WTC11 (cell line): ENCODE data around the gene SPATA22. TPM values are rescaled to one million over a fixed set of nuclear protein-coding genes. Genes with fewer than 3 reads are reported as not detected.
"Not testable (repeated sequence)": the region's sequence is repeated elsewhere in the genome, so short reads cannot be mapped to it uniquely, and the experiment has no call there.

Experiments
- ATAC-seq: fragments of 200-7000 bp; cut with Tn5 transposase; 2 replicates; pipeline ENCODE4 v1.10.0; 2021; ENCODE audit warnings: mild to moderate bottlenecking, moderate library complexity
- CTCF ChIA-PET: fragments of 300-600 bp; sonication (Branson Sonifier 250); formaldehyde crosslinking; loops from one replicate; lab custom pipeline; 2021; ENCODE audit warnings: antibody characterized with exemption; lab: Charles Lee
- POLR2A ChIA-PET: fragments of 350-600 bp; sonication (Branson Sonifier 250); formaldehyde crosslinking; loops from one replicate; lab custom pipeline; 2021; ENCODE audit warnings: antibody characterized with exemption; lab: Charles Lee
- DNase-seq: peaks from one replicate; pipeline ENCODE4 v3.0.0; 2021; ENCODE audit warnings: low spot score
- H3K27ac Mint-ChIP-seq: 2 replicates; pipeline ENCODE4 v1.8.0; 2021; ENCODE audit warnings: mixed read lengths
- H3K27me3 Mint-ChIP-seq: 2 replicates; pipeline ENCODE4 v1.8.0; 2021; ENCODE audit warnings: low read depth, mild to moderate bottlenecking, moderate library complexity, mixed read lengths
- H3K36me3 Mint-ChIP-seq: 2 replicates; pipeline ENCODE4 v1.8.0; 2021; ENCODE audit warnings: mixed read lengths
- H3K4me1 Mint-ChIP-seq: 2 replicates; pipeline ENCODE4 v1.8.0; 2022; ENCODE audit warnings: mixed read lengths
- H3K4me3 Mint-ChIP-seq: 2 replicates; pipeline ENCODE4 v1.8.0; 2021; ENCODE audit warnings: mild to moderate bottlenecking, moderate library complexity, mixed read lengths
- H3K9me3 Mint-ChIP-seq: 2 replicates; pipeline ENCODE4 v1.8.0; 2021; ENCODE audit warnings: mixed read lengths
- FOXK1 ChIP-seq: sonication (generic); formaldehyde crosslinking; IDR thresholded peaks from 2 replicates; pipeline ENCODE4 v1.8.0; 2022; ENCODE audit warnings: mild to moderate bottlenecking, moderate library complexity, missing genetic modification reagents
- FOXP1 ChIP-seq: sonication (generic); formaldehyde crosslinking; IDR thresholded peaks from 2 replicates; pipeline ENCODE4 v1.8.0; 2022; ENCODE audit warnings: missing genetic modification reagents, mild to moderate bottlenecking, moderate library complexity, borderline replicate concordance
- HMGA2 ChIP-seq: fragments of 250-450 bp; sonication (Bioruptor Pico); IDR thresholded peaks from 2 replicates; pipeline ENCODE4 v1.4.0; 2021; ENCODE audit warnings: mild to moderate bottlenecking, moderate library complexity
- total RNA-seq: library from RNA; stranded (reverse); gene quantifications from 3 replicates; pipeline ENCODE4 v1.2.3, GENCODE V29; 2021
- TF ChIP-seq, protein P1 (sequence below): fragments of 250-450 bp; sonication (Bioruptor Pico); IDR thresholded peaks from 2 replicates; pipeline ENCODE4 v2.1.2; 2022; ENCODE audit warnings: mild to moderate bottlenecking, moderate library complexity

The SPATA22 gene
- total RNA-seq, 1 experiment from 2014 or later: not detected

DNA sequence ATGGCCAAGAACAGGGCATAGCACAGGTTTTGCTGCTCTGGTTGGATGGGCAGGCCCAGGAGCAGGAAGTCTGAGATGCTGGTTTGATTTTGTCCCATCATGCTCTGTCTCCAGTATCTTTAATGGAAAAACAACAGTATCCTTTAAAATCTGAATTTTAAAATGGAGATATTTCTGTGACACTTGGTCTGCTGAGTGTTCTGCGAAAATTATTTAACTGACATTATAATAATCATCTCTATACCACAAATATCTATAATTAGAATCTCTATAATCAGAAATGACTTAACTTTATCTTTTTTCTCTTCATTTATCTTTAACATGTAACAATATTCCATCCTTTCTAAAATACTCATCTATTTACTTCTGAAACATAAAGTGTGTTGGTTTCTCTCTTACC is 73.3 kb downstream of the SPATA22 start, which contains the start of gene OR1E1 (continued):
- TF ChIP-seq, protein P1, sequence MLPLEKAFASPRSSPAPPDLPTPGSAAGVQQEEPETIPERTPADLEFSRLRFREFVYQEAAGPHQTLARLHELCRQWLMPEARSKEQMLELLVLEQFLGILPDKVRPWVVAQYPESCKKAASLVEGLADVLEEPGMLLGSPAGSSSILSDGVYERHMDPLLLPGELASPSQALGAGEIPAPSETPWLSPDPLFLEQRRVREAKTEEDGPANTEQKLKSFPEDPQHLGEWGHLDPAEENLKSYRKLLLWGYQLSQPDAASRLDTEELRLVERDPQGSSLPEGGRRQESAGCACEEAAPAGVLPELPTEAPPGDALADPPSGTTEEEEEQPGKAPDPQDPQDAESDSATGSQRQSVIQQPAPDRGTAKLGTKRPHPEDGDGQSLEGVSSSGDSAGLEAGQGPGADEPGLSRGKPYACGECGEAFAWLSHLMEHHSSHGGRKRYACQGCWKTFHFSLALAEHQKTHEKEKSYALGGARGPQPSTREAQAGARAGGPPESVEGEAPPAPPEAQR (CRISPR knock-in tag): no peak
- TF ChIP-seq HMGA2 (CRISPR knock-in tag): no peak

DNA sequence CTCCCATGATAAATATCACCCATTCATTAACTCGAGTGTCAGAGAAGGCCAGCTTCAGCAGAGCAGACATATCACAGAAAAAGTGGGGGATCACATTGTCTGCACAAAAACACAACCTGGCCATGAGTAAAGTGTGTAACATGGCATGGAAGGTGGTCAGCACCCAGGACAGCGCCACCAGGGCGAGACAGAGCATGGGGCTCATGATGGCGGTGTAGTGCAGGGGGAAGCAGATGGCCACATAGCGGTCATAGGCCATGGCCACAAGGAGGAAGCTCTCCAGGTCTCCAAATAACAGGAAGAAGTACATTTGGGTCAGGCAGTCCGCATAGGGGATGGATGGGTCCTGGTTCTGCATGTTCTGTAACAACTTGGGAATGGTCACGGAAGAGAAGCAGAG is 73.8 kb downstream of the SPATA22 start:
- Mint-ChIP-seq H3K27me3 (peaks cover 11% of the 10 kb centered on the region), H3K9me3 (peaks cover 20% of the 10 kb centered on the region)
- CTCF ChIA-PET, H3K4me3 Mint-ChIP-seq, H3K36me3 Mint-ChIP-seq, H3K27ac Mint-ChIP-seq, POLR2A ChIA-PET, H3K4me1 Mint-ChIP-seq: not testable (repeated sequence)
- ATAC-seq: peak; percentile 77
- TF ChIP-seq FOXP1 (CRISPR knock-in tag) (0 out of 2 replicates have a peak, but pooled peaks have one; percentile 26), FOXK1 (0 out of 2 replicates have a peak, but pooled peaks have one; percentile 21)
- DNase-seq: peak; percentile 56

Other genes with a start within 250 kb of the SPATA22 start
- gene OR3A1, start 173.5 kb downstream of the SPATA22 start, total RNA-seq: not detected in 3 replicates
- gene OR3A2, start 85.5 kb downstream of the SPATA22 start, total RNA-seq: not detected in 3 replicates
- not detected in 3 replicates for gene OR1E1, start 73.4 kb downstream of the SPATA22 start, total RNA-seq
- not detected in 3 replicates for gene OR3A3, start 60.4 kb downstream of the SPATA22 start, total RNA-seq
- not detected in 3 replicates for gene OR1E2, start 38.0 kb downstream of the SPATA22 start, total RNA-seq
- gene ASPA, start 4.2 kb upstream of the SPATA22 start, total RNA-seq: 0.04 TPM in 1 of 3 replicates, not detected in the others
- 0.35 to 0.82 TPM (median 0.53 TPM) in 3 replicates for gene TRPV3, start 86.0 kb upstream of the SPATA22 start, total RNA-seq
- 4.4 to 6.1 TPM (median 4.7 TPM) in 3 replicates for gene TRPV1, start 137.6 kb upstream of the SPATA22 start, total RNA-seq
- gene SHPK, start 164.4 kb upstream of the SPATA22 start, total RNA-seq: 29.0 to 29.3 TPM (median 29.2 TPM) in 3 replicates
- gene CTNS, start 164.9 kb upstream of the SPATA22 start, total RNA-seq: 10.7 to 11.9 TPM (median 11.8 TPM) in 3 replicates
- gene TAX1BP3, start 196.8 kb upstream of the SPATA22 start, total RNA-seq: 71.9 to 76.9 TPM (median 76.2 TPM) in 3 replicates
- gene EMC6, start 197.0 kb upstream of the SPATA22 start, total RNA-seq: 81.2 to 89.7 TPM (median 86.0 TPM) in 3 replicates
- gene P2RX5, start 224.3 kb upstream of the SPATA22 start, total RNA-seq: 6.4 to 9.5 TPM (median 8.8 TPM) in 3 replicates